CD14-positive monocyte (primary cell): ENCODE results near the gene CATSPERB. TPM values are rescaled to one million over a fixed set of nuclear protein-coding genes. Genes with fewer than 3 reads are reported as not detected.

Experiments
- DNase-seq, 3 donors: peaks; one replicate each; pipeline ENCODE4 v3.0.0-alpha.2; 2011 to 2022
- H2AFZ ChIP-seq: 2 replicates; pipeline ENCODE4 v1.6.0; 2012; ENCODE audit warnings: mild to moderate bottlenecking, low read depth, low read length, inconsistent platforms; ENCODE audit not compliant: insufficient read depth, poor library complexity, severe bottlenecking
- H3K27ac ChIP-seq, 2 donors: 1 replicate in 1 of 2; 2 replicates in 1 of 2; pipeline ENCODE4 v1.5.1; 2012 to 2013; ENCODE audit warnings: low read length in 2 of 2, control low read depth in 1 of 2, inconsistent platforms in 1 of 2, low read depth in 1 of 2, mild to moderate bottlenecking in 1 of 2
- H3K27me3 ChIP-seq, 2 donors: one replicate each; pipeline versions ENCODE4 v1.6.0 to v1.6.1; 2011 to 2013; ENCODE audit warnings: low read length in 2 of 2; ENCODE audit not compliant: control insufficient read depth in 2 of 2, insufficient read depth in 2 of 2
- H3K36me3 ChIP-seq, 2 donors: replicated peaks in 1 of 2; 1 replicate in 1 of 2; 2 replicates in 1 of 2; pipeline versions ENCODE4 v1.5.1 to v1.6.1; 2012 to 2013; ENCODE audit warnings: low read length in 2 of 2, control low read depth in 1 of 2, inconsistent platforms in 1 of 2, mild to moderate bottlenecking in 1 of 2; ENCODE audit not compliant: insufficient read depth in 2 of 2, control insufficient read depth in 1 of 2
- H3K4me1 ChIP-seq, 2 donors: 1 replicate in 1 of 2; 2 replicates in 1 of 2; pipeline versions ENCODE4 v1.5.1 to v1.6.1; 2012 to 2013; ENCODE audit warnings: low read length in 2 of 2, control low read depth in 1 of 2, inconsistent platforms in 1 of 2, mild to moderate bottlenecking in 1 of 2, moderate library complexity in 1 of 2; ENCODE audit not compliant: insufficient read depth in 2 of 2, control insufficient read depth in 1 of 2
- H3K4me2 ChIP-seq: replicated peaks from 2 replicates; pipeline ENCODE3; 2012; ENCODE audit warnings: low read length, moderate library complexity, mild to moderate bottlenecking; ENCODE audit not compliant: poor library complexity, severe bottlenecking; ENCODE audit errors: extremely low read depth
- H3K4me3 ChIP-seq, 3 experiments: fragments of 200-600 bp in 1 of 3; sonication (generic) in 1 of 3; replicated peaks in 1 of 3; 1 replicate in 2 of 3; 2 replicates in 1 of 3; pipeline ENCODE4 v1.5.1; 2011 to 2013; ENCODE audit warnings: low read length in 3 of 3, mild to moderate bottlenecking in 3 of 3, control low read depth in 2 of 3, low read depth in 2 of 3, inconsistent platforms in 1 of 3, moderate library complexity in 1 of 3
- H3K79me2 ChIP-seq: 2 replicates; pipeline ENCODE4 v1.6.0; 2012; ENCODE audit warnings: mild to moderate bottlenecking, control low read depth, inconsistent platforms, low read length, moderate library complexity; ENCODE audit not compliant: insufficient read depth
- H3K9ac ChIP-seq: 2 replicates; pipeline ENCODE4 v1.6.0; 2017; ENCODE audit warnings: low read length, mild to moderate bottlenecking; ENCODE audit not compliant: insufficient read depth, poor library complexity, severe bottlenecking
- H3K9me3 ChIP-seq, 2 donors: replicated peaks in 1 of 2; 1 replicate in 1 of 2; 2 replicates in 1 of 2; pipeline versions ENCODE4 v1.5.1 to v1.6.1; 2012 to 2013; ENCODE audit warnings: low read length in 2 of 2, control low read depth in 1 of 2; ENCODE audit not compliant: control insufficient read depth in 1 of 2, insufficient read depth in 1 of 2
- H4K20me1 ChIP-seq: 2 replicates; pipeline ENCODE4 v1.6.0; 2012; ENCODE audit warnings: mild to moderate bottlenecking, low read length, control low read depth, moderate library complexity; ENCODE audit not compliant: insufficient read depth
- H3K27ac Mint-ChIP-seq, 7 donors: one replicate each; pipeline ENCODE4 v1.8.0; 2020; ENCODE audit warnings: mild to moderate bottlenecking in 7 of 7, mixed read lengths in 7 of 7, moderate library complexity in 6 of 7, inconsistent platforms in 2 of 7
- H3K27me3 Mint-ChIP-seq, 3 donors: one replicate each; pipeline ENCODE4 v1.8.0; 2021 to 2022; ENCODE audit warnings: low read depth in 3 of 3, mild to moderate bottlenecking in 3 of 3, mixed read lengths in 3 of 3, moderate library complexity in 3 of 3, inconsistent platforms in 1 of 3
- H3K36me3 Mint-ChIP-seq, 2 donors: one replicate each; pipeline ENCODE4 v1.8.0; 2020; ENCODE audit warnings: mixed read lengths in 2 of 2, inconsistent platforms in 1 of 2, mild to moderate bottlenecking in 1 of 2
- H3K4me1 Mint-ChIP-seq: one replicate; pipeline ENCODE4 v1.8.0; 2020; ENCODE audit warnings: mild to moderate bottlenecking, mixed read lengths
- H3K4me3 Mint-ChIP-seq, 2 donors: one replicate each; pipeline ENCODE4 v1.8.0; 2020; ENCODE audit warnings: mild to moderate bottlenecking in 2 of 2, mixed read lengths in 2 of 2, moderate library complexity in 1 of 2
- H3K9me3 Mint-ChIP-seq, 7 donors: one replicate each; pipeline ENCODE4 v1.8.0; 2020 to 2022; ENCODE audit warnings: mixed read lengths in 7 of 7, mild to moderate bottlenecking in 6 of 7, moderate library complexity in 6 of 7, inconsistent platforms in 2 of 7
- CTCF ChIP-seq: fragments of 200-600 bp; IDR thresholded peaks from one replicate; pipeline ENCODE4 v1.8.0; 2022; ENCODE audit warnings: antibody characterized with exemption, mild to moderate bottlenecking
- WGBS: methylation state at CpG from one replicate; pipeline ENCODE4 v1.1.5; 2013; ENCODE audit warnings: missing lambda C conversion rate; ENCODE audit not compliant: insufficient coverage; 5-methylcytosine and 5-hydroxymethylcytosine counted together
- intact Hi-C, 2 donors: fragments of 100-400 bp; cut with micrococcal nuclease; formaldehyde crosslinking; loops; one replicate each; pipeline versions ENCODE4 v1.15.0 to v1.15.1; 2023
- polyA plus RNA-seq, 3 donors: library from polyadenylated mRNA; depleted of rRNA in 1 of 3; unstranded in 2 of 3; stranded (reverse) in 1 of 3; fragments of 300-500 nt in 2 of 3; fragments of >200 nt in 1 of 3; fragmentation: Illumina TruSeq in 2 of 3; gene quantifications; 1 replicate in 2 of 3; 2 replicates in 1 of 3; pipeline ENCODE4 v1.2.3, GENCODE V29; 2012 to 2021

CATSPERB gene
- polyA plus RNA-seq, 3 donors = not detected

GRCh38 chr14:91570021-91570420, 161.9 kb downstream of the CATSPERB start:
- H3K4me1 Mint-ChIP-seq = peaks cover 12% of the 10 kb centered on the region
- H3K36me3 ChIP-seq = no peaks in the 10 kb centered on the region
- H3K36me3 Mint-ChIP-seq = peaks cover 0 to 3% of the 10 kb centered on the region in 2 donors
- no peaks in the 10 kb centered on the region for H3K79me2 ChIP-seq
- peaks cover 0 to 17% (median 14%) of the 10 kb centered on the region in 7 donors for H3K9me3 Mint-ChIP-seq
- H3K27me3 Mint-ChIP-seq = peaks cover 28 to 35% (median 29%) of the 10 kb centered on the region in 3 donors
- H3K4me3 ChIP-seq = no peak overlapping the region
- H3K27me3 ChIP-seq = peaks cover 13 to 37% of the 10 kb centered on the region in 2 donors
- no CpG with 5 or more reads among the region's 1 CpG for WGBS
- H3K4me1 ChIP-seq = peaks cover 6 to 8% of the 10 kb centered on the region in 2 donors
- peaks cover 0 to 3% of the 10 kb centered on the region in 2 donors for H3K9me3 ChIP-seq
- intact Hi-C loops = no loop called here
- H3K27ac ChIP-seq = no peak overlapping the region
- no peak overlapping the region for H2AFZ ChIP-seq
- no peak overlapping the region for H3K9ac ChIP-seq
- H3K4me3 Mint-ChIP-seq = no peak overlapping the region
- no peak overlapping the region for H3K27ac Mint-ChIP-seq
- no peaks in the 10 kb centered on the region for H4K20me1 ChIP-seq
- no peak for TF ChIP-seq CTCF
- no peak for DNase-seq
- no peak overlapping the region for H3K4me2 ChIP-seq

- no peak overlapping the region for H3K4me2 ChIP-seq
- no peak overlapping the region for H3K27ac ChIP-seq
- Mint-ChIP-seq H3K4me3 (no peak overlapping the region), H3K9me3 (peaks cover 0 to 17% (median 11%) of the 10 kb centered on the region in 7 donors), H3K27ac (no peak overlapping the region), H3K36me3 (no peaks in the 10 kb centered on the region), H3K4me1 (peaks cover 7% of the 10 kb centered on the region), H3K27me3 (peaks cover 21 to 30% (median 25%) of the 10 kb centered on the region in 3 donors)
- H3K79me2 ChIP-seq = no peaks in the 10 kb centered on the region
- H3K27me3 ChIP-seq = peaks cover 6 to 30% of the 10 kb centered on the region in 2 donors
- peaks cover 2 to 5% of the 10 kb centered on the region in 2 donors for H3K4me1 ChIP-seq
- DNase-seq = no peak
- no peak overlapping the region for H3K4me3 ChIP-seq
- H4K20me1 ChIP-seq = no peaks in the 10 kb centered on the region
- H3K9ac ChIP-seq = no peak overlapping the region
- no peak overlapping the region for H2AFZ ChIP-seq
- H3K36me3 ChIP-seq = no peaks in the 10 kb centered on the region
- no peak for TF ChIP-seq CTCF
- intact Hi-C loops = no loop called here
- H3K9me3 ChIP-seq = peaks cover 0 to 3% of the 10 kb centered on the region in 2 donors
Observed at GRCh38 chr14:91569301-91569700, 162.6 kb downstream of the CATSPERB start.
